HG03457 (cell line): ENCODE measurements around the gene EPB41L1.

Experiments
- ATAC-seq: cut with Tn5 transposase; IDR thresholded peaks from one replicate; pipeline ENCODE4 v1.9.1; 2021; ENCODE audit warnings: moderate number of reproducible peaks; ENCODE audit not compliant: unreplicated experiment

Gene EPB41L1

DNA sequence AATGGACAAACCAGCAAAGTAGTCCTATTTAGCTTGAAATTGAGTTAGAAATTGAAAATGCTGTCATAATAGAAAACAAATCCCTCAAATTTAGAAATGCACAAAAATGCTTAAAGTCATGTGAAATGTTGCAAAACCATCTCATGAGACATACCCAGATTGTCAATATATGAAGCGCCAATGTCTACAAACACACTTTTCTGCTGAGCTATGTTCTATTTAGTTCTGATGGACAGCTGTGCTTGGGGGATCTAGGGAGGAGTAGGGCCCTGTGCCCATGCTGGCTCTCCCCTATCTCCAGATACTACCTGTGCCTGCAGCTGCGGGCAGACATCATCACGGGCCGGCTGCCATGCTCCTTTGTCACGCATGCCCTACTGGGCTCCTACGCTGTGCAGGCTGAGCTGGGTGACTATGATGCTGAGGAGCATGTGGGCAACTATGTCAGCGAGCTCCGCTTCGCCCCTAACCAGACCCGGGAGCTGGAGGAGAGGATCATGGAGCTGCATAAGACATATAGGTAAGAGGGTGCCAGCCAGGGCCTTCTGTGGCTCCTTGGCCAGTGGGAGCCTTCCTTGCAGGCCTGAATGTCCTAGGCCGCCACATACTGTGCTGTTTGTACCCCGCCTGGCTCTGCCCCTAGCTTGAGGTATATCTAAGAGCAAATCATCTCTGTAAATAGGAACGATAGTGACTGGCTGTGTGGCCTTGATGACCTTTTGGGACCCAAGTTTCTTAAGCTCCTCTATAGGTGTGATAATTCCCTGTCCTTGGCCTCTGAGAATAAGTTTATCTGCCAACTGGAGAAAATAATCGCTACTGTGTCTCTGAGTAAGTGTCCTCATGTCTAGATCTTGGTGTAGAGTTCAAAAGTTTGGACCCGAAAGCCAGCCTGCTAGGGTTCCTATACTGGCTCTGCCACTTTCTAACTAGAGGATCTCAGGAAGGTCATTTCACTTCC, 30.6 kb downstream of the EPB41L1 start:
- ATAC-seq: no peak

DNA sequence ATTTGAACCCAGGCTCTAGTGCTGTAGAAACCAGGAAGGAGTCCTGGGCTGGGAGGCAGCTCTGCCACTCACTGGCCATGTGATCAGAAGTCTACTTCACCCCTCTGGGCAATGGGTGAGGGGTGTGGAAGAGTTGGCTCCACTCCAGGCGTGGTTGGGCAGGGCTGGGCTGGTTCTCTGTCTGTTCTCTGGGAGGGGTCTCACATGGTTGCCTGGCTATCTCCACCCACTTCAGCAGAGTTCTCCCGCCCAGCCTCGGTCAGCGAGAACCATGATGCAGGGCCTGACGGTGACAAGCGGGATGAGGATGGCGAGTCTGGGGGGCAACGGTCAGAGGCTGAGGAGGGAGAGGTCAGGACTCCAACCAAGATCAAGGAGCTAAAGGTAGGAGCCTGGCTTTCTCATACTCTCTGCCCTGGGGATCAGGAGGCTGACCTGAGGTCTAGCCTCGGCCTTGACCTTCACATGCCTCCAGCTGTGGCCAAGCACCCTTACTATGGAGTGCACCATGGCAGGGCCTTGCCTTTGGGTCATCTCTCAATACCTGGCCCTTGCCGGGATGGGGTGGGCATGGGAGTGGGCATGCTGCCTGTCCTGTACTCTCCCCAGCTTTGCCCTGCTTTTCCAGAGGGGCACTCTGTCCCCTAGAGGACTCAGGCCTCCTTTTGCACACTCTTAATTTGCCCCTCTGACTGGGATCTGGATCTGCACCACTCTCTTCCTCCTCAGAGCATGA, 39.6 kb downstream of the EPB41L1 start:
- no peak for ATAC-seq

DNA sequence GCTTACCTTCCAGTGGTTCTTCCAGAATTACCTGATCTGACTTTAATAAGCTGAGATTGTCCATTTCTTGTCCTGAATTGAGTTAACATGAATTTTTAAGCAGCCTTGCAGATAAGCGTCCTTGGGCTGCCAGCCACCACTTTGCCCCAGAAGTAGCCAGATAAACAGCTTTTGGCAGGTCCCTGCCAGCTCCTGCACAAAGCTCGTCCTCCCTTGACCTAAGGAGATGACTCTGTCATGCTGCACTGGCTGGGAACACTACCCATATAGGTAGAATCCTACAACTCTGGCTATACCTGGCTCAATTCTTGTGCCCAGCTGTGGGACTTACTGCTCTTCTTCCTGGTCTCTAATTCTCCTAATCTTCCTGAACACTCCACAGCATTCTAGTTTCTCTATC, 42.1 kb downstream of the EPB41L1 start:
- no peak for ATAC-seq

DNA sequence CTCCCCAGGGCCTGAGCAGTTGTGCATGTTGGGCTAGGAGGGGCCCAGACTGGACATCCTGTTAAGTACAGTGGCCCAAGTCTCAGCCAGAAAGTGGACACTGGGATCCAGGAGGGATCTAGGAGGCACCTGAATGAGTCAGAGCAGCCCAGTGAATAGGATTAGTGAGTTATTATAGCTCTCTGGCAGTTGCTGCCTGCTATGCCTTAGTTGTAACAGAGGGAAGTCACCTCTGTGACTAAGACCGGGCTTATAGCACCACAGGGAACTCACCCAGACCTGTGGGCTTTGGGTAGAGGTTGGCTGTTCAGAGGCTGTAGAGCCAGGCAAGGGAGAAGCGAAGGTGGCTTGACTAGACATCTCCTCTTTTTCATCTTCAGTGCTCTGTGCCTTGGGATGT, 42.7 kb downstream of the EPB41L1 start:
- no peak for ATAC-seq

DNA sequence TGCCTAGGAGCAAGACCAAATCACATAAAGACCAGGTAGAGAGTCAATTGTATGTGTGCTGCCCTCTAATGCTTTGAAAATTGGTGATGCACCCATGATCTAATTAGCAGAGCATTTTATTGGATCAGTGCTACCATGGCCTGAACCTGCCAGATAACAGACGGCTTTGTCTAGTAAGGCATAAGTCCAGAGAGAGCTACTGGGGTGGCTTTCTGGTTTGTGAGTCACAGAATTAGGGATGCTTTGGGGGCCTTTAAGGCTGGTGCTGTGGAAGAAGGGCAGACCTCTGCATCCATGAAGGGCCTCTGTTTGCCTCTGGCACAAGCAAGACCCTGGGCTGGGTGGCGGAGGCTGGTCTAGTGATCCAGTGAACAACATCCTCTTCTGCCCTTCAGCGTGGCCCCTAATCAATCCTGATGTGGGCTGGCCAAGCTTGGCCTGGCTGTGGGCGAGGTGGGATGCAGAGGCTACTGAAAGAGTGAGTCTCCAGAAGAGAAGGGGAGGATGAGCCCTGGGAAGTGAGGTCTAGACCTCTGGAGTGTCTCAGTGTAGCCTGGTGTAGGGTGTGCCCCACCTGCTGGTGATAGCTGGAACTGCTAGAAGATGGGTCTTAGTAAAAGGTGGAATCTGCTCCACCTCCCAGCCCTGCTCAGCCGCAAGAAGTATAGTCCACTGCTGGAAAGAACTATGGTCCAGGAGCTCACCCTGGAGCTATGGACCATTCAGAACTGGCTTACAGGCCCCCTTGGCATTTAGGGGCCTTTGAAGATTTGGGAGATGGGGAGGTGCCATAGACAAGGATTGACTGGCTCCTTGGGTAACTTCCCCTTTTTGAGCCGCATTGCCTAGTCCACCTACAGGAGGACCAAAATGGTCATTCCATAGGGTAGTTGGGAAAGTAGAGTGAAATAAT, 45.1 kb downstream of the EPB41L1 start:
- no peak for ATAC-seq

DNA sequence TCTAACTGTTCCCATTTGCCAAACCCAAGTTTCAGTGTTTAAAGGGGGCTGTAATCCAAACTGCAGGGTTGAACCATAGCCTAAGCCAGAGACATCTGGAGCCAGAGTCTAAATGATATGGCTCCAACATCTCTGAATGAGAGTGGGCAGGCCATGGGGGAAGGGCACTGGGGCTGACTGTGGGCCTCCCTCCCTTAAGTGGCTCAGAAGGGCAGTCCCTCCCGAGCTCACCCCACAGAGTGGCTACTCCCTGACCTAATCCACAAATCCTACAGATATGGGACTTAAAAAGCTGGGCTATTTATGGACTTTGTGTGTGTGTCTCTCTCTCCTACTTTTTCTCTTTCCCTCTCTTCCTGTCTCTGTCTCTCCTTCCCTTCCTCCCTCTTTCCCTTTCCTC, 45.9 kb downstream of the EPB41L1 start:
- ATAC-seq: no peak

DNA sequence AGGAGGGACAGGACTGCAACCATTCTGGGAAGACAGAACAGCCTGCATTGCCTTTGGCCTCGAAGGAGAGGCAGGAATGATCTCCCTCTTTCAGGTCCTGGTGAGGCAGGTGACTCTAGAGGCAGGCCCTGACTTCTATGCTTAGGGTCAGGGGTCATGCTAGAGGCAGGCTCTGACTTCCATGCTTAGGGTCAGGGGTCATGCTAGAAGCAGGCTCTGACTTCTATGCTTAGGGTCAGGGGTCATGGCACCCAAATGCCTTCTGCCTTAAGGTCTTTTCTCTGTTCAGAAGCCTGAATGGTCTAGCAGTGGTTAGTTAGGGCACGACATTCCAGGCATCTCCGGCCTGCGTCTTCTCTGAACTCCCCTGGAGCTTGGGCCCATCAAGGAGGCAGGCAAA, 46.7 kb downstream of the EPB41L1 start:
- no peak for ATAC-seq

DNA sequence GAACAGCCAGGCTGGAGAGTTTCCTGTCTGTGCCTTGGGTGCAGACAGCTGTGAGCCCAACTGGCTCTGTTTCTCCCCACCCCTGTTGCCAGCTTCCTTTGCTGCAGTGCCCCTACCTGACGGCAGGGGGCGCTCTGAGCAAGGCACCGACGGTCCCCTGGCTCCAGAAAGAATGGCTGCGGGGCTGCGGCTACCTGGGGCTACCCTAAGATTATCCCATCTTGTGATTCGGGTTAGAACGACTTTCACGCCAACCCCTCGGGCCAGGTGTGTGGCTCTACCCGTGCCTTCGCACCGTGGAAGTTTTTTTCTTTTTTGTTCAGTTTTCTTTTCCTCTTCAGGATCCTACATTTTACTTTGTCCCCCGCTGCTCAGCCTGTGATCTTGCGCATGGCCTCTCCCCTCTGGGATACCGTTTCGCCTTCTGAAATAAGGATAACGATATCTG, 48.4 kb downstream of the EPB41L1 start:
- ATAC-seq: no peak

DNA sequence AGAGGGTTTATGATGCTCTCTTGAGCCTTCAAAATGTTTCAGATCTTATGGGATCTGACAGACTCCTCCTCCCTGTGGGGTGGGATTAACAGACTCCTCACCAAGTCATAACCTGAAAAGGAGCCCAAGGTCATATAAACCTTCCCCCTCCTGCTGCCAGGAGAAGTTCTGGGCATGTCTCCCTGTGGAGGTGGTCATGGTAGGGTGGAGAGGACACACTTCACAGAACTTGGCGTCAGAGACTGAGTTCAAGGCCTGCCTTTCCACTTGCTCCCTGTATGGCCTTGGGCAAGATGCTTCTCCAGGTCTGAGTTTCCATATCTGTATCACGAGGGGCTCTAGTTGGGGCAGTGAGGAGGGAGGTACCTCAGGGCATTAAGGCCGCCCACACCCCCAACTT, 49.3 kb downstream of the EPB41L1 start:
- ATAC-seq: no peak

DNA sequence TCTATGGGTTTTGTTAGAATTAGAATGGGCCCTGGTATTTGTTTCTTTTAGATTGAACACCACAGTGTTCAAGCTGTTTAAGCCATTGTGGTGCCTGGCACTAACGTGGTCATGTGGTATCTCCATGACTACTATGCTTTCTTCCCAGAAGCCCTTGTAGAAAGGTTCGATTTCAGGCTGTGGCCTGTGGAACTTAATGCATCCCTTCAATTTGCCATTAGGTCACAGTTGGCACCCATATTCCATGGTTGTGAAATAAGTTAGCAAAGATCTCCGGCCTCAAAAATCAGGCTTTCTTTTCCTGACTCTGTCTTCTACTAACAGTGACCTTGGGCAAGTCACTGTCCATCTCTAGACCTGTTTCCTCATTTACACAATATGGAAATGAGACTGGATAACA, 50.5 kb downstream of the EPB41L1 start:
- no peak for ATAC-seq

DNA sequence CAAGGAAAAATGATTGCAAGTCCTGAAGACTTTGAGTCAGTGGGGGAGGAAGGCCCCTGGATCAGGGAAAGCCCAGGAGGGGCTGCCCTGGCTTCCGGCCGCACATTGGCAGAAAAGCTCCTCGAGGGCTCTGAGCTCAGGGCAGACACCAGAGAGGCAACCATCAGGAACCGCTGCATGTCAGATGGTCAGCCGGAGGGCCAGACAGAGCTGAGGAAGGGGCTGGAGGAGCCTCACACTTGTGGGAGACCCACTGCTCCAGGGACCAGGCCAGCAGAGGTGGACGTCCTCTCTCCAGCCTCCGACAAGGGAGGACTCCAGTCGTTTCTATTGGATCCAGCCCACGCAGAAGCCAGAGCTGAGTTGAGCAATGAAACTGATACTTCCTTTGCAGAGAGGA, 51.5 kb downstream of the EPB41L1 start:
- ATAC-seq: no peak

DNA sequence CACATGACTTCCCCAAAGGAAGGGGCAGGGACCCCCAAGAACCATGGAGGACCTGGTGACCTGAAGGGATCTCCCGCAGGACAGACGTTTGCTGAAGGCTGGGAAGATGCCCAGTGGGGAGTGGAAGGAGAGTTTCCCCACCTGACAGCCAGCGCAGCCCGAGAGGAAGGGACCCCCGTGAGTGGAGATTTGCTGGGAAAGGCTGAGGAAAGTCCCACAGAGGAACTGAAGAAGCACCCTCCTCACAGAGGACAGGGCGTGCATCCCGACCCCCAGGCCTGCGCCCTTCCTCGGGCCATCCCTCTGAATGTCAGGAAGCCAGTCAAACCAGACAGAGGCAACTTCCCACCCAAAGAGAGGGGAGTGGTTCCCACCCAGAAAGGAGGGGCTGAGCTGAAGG, 52.1 kb downstream of the EPB41L1 start:
- ATAC-seq: no peak

DNA sequence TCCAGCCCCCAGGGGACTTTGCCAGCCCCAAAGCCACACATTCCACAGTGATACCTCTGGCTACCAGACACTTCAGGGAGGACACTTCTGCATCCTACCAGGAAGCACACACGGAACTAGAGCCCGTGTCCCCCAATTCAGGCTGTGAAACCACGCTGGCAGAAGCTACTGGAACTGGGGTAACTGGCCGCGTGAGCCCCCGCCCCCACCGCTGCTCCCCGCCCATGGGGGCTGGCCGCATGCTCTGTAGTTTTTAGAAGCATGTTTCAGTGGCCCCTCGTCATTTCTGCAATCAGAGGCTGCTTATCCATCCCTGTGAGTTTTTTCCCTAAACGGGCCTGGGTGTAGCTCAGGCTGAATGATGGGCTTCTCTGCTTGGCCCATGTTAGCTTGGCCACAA, 53.1 kb downstream of the EPB41L1 start:
- ATAC-seq: no peak

DNA sequence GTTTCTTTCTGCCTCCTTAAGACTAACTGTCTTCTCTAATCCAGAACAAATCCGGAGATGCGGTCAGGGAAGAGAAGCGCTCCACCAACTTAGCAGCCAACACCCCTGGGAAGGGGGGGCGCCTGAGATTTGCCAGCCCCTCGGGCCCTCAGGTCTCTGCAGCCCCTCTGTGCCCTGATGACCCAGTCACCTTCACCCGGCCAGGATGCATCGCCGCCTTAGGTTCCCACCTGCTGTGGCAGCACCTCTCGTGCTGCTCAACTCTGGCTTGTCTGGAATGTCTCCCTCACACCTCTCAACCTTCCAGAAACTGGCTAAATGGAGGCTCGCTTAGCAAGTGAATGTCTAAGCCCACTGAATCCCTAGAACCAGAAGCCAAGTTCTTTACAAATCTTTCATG, 53.7 kb downstream of the EPB41L1 start:
- no peak for ATAC-seq

DNA sequence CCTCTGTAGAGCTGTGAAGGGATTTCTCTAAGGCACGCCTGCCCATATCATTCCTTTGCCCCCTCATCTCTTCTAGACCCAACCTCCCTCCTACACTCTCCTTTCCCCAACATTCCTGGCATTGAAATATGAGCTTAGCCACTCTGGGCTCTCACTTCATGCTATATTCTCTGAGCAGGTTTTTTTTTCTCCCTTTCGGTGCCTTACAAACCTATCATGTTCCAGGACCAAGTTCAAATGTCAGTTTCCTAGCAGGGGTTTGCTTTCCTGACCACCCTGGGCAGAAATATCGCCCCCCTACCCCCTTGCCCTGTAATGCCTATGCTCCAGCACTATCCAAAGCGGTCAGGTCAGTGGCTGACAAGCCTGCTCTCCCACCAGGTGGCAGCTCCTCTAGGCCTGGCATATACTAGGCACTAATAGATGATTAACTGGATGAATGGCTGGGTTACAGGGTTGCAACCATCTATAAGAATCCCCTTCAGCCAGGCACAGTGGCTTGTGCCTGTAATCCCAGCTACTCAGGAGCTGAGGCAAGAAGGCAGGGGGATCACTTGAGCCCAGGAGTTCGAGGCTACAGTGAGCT, 56.0 kb downstream of the EPB41L1 start:
- no peak for ATAC-seq

DNA sequence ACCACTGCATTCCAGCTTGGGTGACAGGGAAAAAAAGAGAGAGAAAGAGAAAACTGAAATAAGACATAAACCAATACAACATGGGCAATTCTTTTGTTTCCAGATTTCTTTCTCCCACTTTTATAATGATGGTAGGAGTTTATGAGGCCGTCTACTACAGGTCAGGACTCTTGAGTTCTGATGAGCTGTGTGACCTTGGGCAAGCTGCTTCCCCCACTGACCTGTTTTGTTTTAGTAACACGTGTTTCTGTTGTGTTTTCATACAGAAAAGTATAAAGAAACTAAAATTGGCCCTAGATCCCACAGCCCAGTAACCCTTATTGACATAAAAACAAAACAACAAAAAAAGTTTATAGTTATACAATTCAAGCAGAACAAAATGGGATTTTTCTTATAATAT, 58.8 kb downstream of the EPB41L1 start:
- no peak for ATAC-seq

DNA sequence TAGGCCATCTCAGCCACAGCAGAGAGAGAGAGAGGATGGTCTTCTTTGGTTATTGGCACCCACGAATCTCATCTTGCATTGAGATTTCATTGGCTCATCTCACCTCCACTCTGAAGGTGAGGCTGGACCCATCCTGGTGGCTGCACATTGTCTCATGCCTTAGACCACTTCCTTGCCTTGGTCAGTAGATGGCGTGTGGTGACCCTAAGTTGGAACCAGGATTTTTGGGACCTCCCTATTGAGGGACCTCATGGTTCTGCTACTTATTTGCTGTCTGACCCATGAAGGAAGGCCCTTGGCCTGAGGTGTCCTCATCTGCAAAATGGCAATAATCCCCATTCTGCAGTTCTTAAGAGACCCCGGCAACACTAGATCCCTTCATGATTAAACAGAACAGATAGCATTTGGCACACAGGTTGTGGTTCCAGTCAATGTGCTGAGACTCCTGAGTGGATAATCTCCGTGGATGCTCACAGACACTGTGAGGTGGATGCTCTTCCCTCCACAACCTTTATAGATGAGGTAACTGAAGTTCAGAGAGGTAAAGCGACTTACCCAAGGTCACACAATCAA, 60.2 kb downstream of the EPB41L1 start:
- ATAC-seq: no peak

DNA sequence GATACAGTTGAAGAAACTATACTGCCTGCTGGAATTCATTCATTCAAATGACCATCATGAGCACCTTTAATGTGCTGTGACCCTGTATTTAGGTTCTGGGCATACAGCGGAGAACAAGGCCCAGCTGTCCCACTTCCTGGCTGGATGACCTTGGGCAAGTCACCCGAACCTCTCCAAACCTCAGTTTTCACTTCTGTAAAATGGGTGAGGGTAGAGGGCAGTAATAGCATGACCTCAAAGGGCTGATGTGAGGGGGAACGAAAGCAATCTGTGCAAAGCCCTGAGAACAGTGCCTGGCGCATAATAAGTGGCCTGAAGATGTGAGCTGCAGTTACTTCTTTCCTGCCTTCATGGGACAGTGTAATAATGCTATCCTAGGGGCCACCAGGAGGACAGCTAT, 61.2 kb downstream of the EPB41L1 start:
- no peak for ATAC-seq

DNA sequence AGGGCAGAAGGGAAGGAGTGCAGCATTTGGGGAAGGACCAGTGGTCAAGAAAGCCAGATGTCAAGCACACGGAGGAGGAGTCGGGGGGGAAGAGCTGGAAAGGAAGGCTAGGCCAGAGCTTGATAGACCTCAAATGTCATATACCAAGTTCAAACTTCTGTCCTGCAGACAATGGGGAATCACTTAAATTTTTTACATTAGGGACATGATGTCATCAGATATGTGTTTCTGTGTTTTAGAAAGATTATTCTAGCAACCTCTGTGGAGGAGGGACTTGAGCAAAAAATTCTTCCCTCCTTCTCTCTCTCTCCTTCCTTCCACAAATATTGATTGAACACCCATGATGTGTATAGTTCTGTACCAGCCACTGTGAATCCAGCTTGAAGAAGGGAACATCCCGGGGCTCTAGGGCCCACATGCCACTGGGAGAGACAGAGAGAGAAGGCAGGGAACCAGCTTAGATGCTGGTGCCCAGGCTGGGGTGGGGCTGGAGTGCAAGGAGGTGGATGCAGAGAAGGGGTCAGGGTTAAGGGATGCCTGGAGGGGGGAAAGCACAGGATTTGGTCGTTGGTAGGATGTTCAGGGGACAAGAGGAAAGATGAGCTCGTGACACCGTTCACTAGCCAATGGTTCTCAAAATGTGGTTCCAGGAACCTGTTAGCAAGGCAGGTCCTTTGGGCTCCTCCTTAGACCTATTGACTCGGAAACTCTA, 61.9 kb downstream of the EPB41L1 start:
- ATAC-seq: no peak

DNA sequence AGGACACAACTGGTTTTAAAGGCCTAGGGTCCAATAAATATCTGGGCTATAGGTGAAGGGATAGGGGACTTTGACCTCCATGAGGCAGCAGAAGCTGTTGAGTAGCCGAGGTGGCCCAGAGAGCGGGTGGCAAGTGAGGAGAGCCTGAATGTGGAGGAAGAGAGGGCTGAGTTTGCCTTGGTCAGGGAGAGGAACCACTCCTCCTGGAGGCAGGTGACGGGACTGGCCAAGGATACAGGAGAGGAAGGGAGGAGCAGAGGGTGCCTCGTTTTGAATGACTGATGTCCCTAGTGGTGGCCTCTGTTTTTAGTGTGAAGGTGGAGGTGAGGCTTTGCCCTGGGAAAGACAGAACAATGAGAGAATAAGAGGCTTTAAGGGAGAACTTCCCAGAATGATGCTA, 62.7 kb downstream of the EPB41L1 start:
- no peak for ATAC-seq
